Stimulated activated CD8-positive, alpha-beta memory T cell treated with anti-CD3 and anti-CD28 coated beads, Interleukin-12 subunit alpha, Interleukin-12 subunit beta, amount 100 ng/mL, for 24 hours (primary cell): ENCODE results near the gene ANKRD36C.
"Not testable (repeated sequence)": the region's sequence is repeated elsewhere in the genome, so short reads cannot be mapped to it uniquely, and the experiment has no call there.

Experiments
- DNase-seq: peaks from one replicate; pipeline ENCODE4 v3.0.0-alpha.2; 2020; ENCODE audit errors: extremely low read depth

ANKRD36C gene

DNA sequence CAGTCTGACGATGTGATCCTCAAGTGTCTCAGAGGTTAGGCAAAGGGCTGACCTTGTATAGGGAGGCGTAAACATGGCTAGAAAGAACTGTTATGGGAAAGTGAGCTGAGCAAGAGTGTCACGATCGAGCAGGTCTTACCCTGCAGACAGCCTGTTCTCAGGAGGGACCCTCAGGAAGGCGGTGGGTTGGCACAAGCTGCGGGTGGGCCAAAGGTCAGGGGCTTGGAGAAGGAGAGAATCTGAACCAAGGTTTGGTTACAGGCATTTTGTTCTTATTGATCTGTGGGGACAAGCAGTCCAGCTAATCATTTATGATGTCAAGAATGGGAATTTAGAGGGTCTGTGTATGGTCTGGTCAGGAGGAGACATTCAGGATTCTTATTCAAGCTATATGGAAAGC lies 16.4 kb upstream of the ANKRD36C start:
- DNase-seq, result not testable (repeated sequence)

DNA sequence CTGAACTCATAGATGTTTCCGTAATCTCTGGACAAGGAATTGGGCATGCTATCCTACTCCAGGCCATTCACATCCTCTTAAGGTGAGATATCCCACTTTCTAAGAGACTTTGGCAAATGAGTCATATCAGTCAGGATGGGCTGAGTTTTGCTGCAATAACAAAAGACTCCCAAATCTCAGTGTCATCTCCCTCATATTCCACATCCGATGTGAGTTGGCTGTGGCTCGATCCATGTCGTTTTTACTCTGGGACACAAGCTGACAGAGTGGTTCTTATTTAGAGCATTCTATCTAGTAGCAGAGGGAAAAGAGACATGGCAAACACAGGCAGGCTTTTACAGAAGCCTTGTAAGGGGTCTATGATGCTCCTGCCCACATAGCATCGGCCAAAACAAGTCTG lies 14.6 kb upstream of the ANKRD36C start:
- not testable (repeated sequence) for DNase-seq

DNA sequence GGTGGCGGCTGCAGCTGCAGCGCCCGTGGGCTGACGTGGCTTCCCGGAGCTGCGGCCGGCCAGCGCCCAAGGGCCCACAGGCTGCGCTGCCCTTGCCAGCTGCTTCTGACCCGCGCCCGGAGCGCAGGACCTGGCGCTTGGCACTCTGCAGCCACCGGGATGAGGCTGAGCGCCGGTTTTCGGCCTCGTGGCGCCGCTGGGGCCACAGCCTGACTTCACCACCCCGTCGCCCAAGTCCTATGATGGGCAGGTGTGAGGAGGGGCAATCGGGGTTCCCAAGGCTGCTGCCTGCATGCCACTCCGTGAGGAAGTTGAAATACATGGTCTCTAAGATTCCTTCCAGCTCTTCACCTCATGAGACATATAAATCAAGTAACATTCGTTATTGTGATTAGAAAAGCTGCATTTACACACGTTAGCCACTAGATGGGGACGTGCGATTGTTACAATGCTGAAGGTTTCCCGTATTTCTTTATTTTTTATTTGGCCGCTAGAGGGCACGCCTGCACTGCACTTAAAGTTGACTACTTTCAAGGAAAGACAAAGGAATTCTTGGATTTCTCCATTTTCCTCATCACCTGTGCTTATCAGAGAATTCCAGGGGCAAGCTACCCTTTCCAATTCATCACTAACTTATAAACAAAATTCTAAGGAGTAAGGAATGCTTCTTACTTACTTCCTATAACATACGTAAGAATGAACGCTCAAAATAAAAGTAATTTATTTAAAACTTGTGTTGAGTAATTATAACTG lies 1.1 kb upstream of the ANKRD36C start:
- not testable (repeated sequence) for DNase-seq

DNA sequence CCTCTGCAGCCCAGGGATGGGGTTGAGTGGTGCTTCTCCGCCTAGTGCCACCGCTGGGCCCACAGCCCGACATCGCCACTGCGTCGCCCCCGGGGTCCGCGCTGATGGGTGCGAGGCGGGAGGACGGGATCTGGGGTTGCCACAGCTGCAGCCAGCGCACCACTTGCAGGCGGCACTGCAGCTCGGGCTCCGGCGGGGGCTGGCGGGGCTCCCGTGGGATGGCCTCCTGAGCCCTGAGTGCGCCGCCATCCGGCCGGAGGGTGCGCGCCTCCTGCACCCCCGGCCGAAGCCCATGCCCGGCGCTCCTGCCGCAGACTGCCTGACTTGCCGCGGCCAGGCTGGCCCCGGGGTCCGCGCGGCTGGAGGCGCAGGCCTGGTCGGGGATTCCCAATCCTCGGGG lies 478 bp upstream of the ANKRD36C start:
- not testable (repeated sequence) for DNase-seq

DNA sequence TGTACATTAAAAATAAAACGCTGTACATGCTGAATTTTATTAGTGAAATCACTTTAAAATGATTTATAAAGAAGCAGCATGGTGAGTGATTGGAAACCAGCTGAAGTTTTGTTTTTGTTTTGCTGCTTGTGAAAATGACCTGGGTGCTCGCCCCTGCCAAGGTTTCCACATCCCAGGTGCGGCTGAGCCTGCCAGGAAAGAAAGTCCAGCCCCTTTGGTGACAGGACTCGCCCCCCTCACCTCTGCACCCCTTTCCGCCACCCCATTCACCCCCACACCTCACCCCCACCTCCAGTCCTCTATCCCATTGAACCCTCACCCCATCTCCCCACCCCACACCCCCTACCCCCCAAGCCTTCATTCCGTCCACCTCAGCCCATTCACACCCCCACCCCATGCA lies 740 bp downstream of the ANKRD36C start:
- not testable (repeated sequence) for DNase-seq

DNA sequence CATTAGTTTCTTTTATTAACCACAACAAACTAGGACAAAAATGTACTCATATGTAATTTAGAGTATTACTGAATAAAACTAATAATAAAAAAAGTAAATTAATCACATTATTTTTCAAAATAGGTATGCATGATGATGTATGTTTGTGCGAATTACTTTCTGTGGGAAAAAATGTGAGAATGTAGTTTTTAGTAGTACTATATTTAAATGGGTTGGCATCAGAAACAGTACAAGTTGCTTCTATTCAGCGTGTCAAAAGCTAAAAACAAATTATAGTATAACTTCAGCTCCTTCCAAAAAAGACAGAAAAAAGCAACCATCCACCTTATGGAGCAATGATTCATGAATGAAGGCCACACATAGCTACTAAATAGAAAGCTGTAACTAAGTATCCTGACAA lies 40.0 kb downstream of the ANKRD36C start:
- not testable (repeated sequence) for DNase-seq

DNA sequence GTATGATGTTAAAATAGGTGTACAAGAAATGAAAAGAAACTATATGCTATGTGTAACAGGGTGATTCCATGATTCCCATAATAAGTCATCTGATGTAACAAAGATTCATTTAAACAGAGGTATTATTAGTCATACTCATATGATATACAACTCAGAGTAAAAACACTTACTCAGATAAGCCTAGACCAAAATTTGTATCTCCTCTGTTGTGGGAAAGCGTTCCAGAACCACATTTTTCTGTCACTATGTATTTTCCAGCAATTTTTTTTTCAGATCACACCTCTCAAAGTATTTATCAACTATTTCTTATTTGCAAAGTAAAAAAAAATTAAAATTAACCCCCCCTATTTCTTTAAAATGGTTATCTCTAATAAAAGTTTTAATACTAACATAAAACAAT lies 43.6 kb downstream of the ANKRD36C start:
- not testable (repeated sequence) for DNase-seq

DNA sequence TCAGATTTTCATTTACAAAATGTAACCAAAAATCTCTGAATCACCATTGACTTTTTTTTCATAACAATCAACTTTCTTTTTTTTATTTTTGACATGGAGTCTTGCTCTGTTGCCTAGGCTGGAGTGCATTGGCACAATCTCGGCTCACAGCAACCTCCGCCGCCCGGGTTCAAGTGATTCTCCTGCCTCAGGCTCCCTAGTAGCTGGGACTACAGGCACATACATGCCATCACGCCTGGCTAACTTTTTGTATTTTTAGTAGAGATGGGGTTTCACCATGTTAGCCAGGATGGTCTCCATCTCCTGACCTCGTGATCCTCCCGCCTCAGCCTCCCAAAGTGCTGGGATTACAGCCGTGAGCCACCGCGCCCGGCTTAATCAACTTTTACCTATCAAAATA lies 51.7 kb downstream of the ANKRD36C start:
- not testable (repeated sequence) for DNase-seq

DNA sequence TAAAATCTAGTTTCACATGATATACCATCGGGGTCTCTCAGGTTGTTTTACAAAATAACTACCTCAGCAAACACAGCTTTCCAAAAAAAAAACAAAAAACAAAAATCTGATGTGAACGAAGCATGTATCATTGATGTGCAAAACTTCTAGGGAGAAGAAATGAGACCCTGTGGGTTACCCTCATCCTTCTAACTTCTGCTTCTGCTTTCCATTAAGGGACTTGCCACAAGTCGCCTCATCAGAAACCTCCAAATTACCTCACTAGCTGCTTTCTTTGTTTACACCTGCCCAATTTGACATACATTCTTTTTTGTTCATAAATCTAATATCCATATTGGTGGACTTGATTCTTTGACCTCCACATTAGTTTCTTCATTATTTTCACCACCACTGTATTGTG lies 60.9 kb downstream of the ANKRD36C start:
- not testable (repeated sequence) for DNase-seq

DNA sequence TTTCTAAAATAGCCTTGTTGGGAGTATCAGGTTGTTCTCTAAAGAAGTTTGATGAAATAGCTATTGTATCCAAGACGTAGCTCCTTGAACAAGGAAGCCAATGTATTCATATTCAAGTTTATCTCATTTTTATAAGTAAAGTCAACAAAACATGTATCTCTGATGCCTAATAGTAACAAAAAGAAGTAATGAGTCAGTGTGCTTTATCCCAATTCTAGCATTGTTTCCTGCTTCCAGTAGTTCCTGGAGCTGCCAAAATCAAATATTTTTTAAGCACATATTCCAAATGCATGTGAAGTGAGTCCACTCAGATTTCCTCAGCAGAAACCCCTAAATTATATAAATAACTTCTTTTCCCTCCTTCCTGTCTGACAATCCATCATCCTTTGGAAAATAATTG lies 74.6 kb downstream of the ANKRD36C start:
- not testable (repeated sequence) for DNase-seq

DNA sequence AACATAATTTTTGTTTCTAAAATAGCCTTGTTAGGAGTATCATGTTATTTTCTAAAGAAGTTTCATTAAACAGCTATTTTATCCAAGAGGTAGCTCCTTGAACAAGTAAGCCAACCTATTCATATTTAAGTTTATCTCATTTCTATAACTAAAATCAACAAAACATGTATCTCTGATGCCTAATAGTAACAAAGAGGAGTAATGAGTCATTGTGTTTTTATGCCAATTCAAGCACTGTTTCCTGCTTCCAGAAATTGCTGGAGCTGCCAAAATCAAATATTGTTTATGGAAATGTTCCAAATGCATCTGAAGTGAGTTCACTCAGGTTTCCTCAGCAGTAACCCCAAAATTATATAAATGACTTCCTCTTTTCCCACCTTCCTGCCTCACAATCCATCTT lies 76.5 kb downstream of the ANKRD36C start:
- not testable (repeated sequence) for DNase-seq

DNA sequence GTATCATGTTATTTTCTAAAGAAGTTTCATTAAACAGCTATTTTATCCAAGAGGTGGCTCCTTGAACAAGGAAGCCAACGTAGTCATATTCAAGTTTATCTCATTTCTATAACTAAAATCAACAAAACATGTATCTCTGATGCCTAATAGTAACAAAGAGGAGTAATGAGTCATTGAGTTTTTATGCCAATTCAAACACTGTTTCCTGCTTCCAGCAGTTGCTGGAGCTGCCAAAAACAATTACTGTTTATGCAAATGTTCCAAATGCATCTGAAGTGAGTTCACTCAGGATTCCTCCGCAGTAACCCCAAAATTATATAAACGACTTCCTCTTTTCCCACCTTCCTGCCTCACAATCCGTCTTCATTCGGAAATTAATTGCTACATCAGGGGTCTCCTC lies 80.2 kb downstream of the ANKRD36C start:
- not testable (repeated sequence) for DNase-seq

DNA sequence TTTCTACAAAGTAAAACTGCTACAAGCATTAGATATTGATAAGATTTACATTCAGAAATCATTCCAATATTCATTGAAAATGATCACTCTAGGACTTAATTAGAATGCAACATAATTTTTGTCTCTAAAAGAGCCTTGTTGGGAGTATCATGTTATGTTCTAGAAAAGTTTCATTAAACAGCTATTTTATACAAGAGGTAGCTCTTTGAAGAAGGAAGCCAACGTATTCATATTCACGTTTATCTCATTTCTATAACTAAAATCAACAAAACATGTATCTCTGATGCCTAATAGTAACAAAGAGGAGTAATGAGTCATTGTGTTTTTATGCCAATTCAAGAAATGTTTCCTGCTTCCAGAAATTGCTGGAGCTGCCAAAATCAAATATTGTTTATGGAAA lies 97.2 kb downstream of the ANKRD36C start:
- DNase-seq, result not testable (repeated sequence)

DNA sequence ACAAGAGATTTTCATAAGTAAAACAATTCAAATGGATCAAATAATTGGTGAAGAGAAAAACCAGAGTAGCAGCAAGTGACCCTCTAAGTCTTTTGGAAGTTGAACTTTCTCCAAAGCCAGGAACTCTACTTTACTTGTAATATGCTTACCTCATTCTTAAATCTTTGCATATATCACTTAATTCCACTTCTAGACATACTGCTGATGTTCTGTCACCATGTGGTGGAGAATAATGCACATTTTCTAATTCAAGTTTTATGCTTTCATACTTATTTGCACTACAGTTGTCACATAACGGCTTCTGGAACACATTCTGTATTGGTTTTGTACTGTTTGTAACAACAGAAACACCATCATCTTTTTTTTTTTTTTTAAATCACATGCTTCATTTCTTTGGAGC lies 123.7 kb downstream of the ANKRD36C start:
- DNase-seq, result not testable (repeated sequence)

DNA sequence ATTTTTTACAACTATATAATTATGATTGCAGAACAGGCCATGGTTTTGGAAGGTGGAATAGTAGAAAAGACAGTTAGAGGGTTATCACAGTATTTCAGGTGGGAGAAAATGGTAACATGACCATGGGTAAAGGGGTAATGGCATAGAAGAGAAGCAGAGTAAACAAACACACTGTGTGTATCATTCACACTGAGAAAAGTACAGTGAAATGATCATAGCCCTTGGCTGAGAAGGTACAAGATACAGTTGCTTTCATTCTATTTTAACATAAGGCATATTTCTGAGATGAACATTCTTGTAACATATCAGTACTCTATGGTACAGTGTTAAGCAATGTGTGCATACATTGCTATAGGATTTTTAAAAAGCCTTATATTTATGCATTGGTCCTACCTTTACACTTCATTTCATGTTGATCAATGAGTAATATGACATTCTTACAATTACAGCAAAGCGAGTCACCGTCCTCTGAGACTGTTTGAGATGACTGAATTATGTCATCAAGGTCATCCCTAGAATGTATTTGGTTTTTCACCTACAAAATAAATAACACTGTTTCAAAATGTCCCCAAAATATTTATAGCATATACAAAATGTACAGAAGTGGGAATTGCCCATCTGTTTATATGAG lies 124.5 kb downstream of the ANKRD36C start:
- DNase-seq, result not testable (repeated sequence)

DNA sequence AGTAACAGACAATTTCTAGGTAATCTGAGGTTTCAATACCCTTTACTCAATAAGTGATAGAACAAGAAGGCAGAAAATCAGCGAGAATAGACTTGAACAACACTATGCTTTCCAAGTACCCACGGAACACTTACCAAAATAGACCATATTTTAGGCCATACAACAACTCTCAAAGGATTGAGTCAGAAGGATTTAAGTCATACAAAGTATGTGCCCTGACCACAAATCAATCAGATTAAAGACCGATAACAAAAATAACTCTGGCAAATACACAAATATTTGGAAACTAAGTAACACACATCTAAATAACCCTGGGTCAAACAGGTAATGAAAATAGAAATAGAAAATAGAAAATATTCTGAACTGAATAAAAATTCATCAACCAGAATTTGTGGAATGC lies 129.5 kb downstream of the ANKRD36C start:
- DNase-seq, result not testable (repeated sequence)

DNA sequence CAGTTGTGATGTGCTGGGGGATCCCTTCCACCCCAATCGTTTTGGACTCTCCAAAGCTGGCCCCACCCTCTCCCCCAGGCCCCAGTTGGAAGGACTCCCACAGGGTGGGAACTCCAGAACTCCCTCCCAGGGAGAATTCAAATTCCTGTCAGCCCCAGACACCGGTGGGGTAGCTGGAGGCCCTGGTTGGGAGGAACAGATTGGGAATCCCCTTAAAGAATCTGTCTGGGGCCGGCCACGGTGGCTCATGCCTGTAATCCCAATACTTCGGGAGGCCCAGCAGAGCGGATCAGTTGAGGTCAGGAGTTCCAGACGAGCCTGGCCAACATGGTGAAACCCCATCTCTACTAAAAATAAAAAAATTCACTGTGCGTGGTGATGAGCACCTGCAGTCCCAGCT lies 155.5 kb downstream of the ANKRD36C start:
- DNase-seq, result no peak

DNA sequence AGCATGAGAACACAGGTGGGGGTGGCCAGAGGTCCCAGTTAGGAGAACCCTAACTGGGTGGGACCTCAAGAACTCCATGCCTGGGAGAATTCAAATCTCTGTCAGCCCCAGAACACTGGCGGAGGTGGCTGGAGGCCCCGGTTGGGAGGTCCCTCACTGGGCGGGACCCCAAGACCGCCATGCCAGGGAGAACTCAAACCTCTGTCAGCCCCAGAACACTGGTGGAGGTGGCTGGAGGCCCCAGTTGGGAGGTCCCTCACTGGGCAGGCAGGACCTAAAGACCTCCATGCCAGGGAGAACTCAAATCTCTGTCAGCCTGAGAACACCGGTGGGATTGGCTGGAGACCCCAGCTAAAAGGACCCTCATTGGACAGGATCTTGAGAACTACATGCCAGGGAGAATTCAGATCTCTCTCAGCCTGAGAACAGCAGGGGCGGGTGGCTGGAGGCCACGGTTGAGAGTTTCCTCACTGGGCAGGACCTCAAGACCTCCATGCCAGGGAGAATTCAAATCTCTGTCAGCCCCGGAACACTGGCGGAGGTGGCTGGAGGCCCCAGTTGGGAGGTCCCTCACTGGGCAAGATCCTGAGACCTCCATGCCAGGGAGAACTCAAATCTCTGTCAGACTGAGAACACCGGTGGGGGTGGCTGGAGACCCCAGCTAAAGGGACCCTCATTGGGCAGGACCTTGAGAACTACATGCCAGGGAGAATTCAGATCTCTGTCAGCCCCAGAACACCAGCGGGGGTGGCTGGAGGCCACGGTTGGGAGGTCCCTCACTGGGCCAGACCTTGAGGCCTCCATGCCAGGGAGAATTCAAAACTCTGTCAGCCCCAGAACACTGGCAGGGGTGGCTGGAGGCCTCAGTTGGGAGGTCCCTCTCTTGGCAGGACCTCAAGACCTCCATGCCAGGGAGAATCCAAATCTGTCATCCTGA lies 157.3 kb downstream of the ANKRD36C start:
- DNase-seq, result not testable (repeated sequence)

DNA sequence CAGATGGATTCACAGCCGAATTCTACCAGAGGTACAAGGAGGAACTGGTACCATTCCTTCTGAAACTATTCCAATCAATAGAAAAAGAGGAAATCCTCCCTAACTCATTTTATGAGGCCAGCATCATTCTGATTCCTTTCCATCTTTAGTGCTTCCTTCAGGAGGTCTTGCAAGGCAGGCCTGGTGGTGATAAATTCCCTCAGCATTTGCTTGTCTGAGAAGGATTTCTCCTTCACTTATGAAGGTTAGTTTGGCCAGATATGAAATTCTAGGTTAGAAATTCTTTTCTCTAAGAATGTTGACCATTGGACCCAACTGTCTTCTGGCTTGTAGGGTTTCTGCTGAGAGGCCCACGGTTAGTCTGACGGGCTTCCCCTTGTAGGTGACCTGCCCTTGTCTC lies 167.4 kb downstream of the ANKRD36C start:
- not testable (repeated sequence) for DNase-seq

DNA sequence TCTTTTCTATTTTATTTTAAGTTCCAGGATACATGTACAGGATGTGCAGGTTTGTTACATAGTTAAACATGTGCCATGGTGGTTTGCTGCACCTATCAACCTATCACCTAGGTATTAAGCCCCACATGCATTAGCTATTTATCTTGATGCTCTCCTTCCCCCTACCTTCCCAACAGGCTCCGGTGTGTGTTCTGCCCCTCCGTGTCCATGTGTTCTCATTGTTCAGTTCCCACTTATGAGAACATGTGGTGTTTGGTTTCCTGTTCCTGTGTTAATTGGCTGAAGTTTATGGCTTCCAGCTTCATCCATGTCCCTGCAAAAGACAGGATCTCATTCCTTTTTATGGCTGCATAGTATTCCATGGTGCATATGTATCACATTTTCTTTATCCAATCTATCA lies 174.1 kb downstream of the ANKRD36C start:
- DNase-seq, result not testable (repeated sequence)

DNA sequence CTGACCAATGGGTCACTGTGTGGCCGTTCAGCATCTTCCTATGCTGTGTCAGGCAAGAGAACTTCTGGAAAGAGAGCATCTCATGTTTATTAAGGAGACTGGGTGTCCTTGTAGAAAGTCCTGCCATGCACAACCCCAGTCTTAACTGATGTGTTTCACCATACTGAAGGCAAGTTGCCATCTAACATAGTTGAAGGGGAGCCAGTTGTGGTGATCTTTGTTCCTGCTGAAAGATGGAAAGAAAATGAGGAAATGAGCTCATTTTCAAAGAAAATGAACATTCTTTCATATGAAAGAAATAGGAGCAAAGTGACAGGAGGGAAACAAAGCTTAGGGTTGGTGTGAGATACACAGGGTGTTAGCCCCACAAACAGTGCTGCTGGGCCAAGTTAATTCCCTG lies 178.3 kb downstream of the ANKRD36C start:
- DNase-seq, result not testable (repeated sequence)

DNA sequence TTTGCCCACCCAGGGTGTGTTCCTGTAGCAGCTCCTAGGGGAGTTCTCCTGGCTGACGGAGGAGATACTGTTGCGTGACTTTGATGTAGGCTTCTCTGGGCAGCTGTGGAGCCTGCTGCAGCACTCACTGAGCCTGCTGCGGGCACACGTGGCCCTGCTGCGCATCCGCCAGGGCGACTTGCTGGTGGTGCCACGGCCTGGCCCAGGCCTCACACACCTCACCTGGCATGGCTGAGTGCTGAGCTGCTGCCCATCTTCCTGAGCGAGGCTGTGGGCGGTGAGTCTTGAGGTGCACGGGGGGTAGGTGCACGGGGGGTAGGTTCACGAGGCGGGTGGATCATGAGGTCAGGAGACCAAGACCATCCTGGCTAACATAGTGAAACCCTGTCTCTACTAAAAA lies 191.7 kb downstream of the ANKRD36C start:
- no peak for DNase-seq
